ENCODE data around the gene POU3F1. TPM values are rescaled to one million over a fixed set of nuclear protein-coding genes. Genes with fewer than 3 reads are reported as not detected.
"Not testable (repeated sequence)": the region's sequence is repeated elsewhere in the genome, so short reads cannot be mapped to it uniquely, and the experiment has no call there.

POU3F1 gene
- total RNA-seq, 2 experiments from 2014 or later, result not detected

GRCh38 chr1:38043036-38043747 is 3.4 kb downstream of the POU3F1 start:
- Mint-ChIP-seq H3K9me3 (no peaks in the 10 kb centered on the region), H3K27ac (no peak overlapping the region), H3K4me3 (no peak overlapping the region), H3K27me3 (ENCODE audit: low read depth) (peaks cover 63% of the 10 kb centered on the region), H3K36me3 (ENCODE audit: low read depth) (no peaks in the 10 kb centered on the region), H3K4me1 (ENCODE audit: low read depth) (peaks cover 9% of the 10 kb centered on the region)
- CTCF ChIA-PET, result interaction anchor here (0.5 kb wide), 1 partner anchor 24 kb away, joined by 3 read pairs; no protein-coding TSS in a partner anchor
- no peak for DNase-seq
- intact Hi-C loops (cut with micrococcal nuclease), result loop anchor here (5.0 kb wide), 1 partner anchor 779 kb away; no protein-coding TSS in a partner anchor

DNA sequence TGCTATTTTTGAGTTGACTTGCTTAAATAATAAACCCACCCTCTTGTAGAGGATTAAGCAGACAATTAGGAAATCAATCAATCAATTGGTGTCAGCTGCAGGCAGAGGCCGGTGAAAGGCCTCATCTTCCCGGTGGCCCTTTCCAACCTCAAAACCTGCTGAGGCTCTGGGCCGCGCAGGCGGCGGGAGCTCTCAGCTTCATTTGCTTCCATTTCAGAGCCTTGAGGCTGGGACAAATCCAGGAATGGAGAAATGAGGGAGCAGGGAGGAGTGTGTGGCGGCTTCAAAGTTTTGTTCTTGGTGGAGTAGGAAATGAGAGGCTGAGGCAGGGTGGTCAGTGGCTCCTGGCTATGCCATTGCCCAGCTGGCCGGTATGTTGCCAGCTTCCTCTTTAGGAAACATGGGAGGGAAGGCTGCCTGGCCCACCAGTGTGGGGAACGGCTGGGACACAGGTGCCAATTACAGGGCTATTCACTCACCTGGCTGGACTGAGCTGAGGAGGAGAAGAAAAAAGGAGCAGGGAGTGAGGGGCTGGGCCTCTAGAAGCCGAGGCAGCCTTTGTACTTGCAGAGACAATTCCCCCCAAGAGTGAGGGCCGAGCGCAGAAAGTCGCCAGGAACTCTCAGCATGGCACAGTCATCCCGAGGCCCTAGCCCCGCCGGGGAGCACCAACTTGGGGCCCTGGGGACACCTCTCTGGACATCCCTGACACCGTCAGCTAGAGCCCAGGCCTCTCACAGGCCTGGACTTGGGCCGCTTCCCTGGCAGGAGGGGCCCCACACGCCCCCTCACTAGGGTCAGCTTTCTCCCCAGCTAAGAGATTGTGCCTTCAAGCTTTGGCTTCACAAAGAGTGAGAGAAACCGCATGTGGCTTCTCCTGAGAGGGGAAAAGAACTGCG is 4.4 kb downstream of the POU3F1 start:
- Mint-ChIP-seq H3K27ac (no peak overlapping the region), H3K36me3 (ENCODE audit: low read depth) (no peaks in the 10 kb centered on the region), H3K27me3 (ENCODE audit: low read depth) (peaks cover 53% of the 10 kb centered on the region), H3K4me1 (ENCODE audit: low read depth) (peaks cover 9% of the 10 kb centered on the region), H3K4me3 (no peak overlapping the region), H3K9me3 (no peaks in the 10 kb centered on the region)
- intact Hi-C loops (cut with micrococcal nuclease), result loop anchor here (5.0 kb wide), 1 partner anchor 780 kb away; no protein-coding TSS in a partner anchor
- DNase-seq, result no peak
- CTCF ChIA-PET, result interaction anchor here (0.5 to 0.6 kb wide), 2 partner anchors 25 to 240 kb away, joined by 3 to 6 read pairs; no protein-coding TSS in a partner anchor

DNA sequence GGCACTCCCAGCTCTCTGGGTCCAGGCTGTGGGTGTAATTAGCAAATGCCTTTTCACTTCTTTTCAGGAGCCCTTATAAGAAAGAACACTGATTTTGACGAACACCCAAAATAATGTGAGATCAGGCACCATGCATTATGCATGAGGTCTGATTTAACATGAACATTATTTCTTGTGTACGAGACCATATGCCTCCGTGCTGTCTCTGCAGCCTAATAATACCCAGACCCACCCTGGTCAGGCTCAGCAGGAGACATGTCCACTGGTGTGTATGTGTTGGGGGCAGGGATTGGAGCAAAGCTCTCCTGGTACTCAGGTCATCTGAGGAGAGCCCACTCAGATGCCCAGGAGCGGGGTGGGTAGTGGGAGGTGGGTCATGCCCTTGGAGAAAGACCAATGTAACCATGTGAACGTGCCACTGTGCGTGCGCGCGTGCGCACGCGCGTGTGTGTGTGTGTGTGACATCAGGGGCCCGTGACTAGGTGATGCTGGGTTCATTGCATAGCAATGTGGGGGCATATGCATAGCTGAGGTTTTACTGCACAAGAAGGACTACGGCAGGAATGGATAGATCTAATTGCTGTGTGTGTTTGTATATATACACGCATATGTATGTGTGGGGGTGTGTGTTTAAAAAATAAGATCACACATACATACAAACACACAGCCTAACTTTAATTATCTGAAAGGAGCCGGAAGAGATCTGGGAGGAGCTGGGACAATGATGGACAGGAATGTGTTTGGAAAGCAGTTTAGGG is 7.1 kb downstream of the POU3F1 start:
- CTCF ChIA-PET, result interaction anchor here (1.1 to 2.6 kb wide), 2 partner anchors 11 to 12 kb away, joined by 4 to 11 read pairs; no protein-coding TSS in a partner anchor
- Mint-ChIP-seq H3K4me1 (ENCODE audit: low read depth) (peaks cover 4% of the 10 kb centered on the region), H3K27me3 (ENCODE audit: low read depth) (peaks cover 45% of the 10 kb centered on the region), H3K4me3 (no peak overlapping the region), H3K27ac (no peak overlapping the region), H3K9me3 (no peaks in the 10 kb centered on the region), H3K36me3 (ENCODE audit: low read depth) (no peaks in the 10 kb centered on the region)
- DNase-seq, result no peak
- intact Hi-C loops (cut with micrococcal nuclease), result loop anchor here (5.0 kb wide), 1 partner anchor 783 kb away; no protein-coding TSS in a partner anchor

DNA sequence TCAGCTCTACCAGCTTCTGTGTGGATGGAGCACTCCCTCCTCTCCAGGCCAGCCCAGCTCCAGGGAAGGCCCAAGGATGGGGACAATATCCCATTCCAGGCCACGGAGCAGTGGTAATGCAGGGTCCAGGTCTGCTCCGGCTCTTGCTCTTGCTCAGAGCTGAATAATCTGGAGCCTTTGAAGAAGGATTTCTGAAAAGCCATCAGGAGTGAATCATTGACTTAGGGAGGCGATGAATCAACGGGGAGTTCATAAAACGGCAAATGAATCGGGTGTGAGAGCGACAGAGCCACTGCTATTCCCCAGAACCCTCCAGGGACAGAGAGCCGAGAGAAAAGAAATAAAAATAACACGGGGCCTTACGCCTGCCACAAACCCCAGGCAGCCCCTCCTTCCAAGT is 7.7 kb downstream of the POU3F1 start:
- H3K4me1 Mint-ChIP-seq (ENCODE audit: low read depth), result peaks cover under 1% of the 10 kb centered on the region
- no peak for DNase-seq
- intact Hi-C loops (cut with micrococcal nuclease), result no loop called here
- CTCF ChIA-PET, result interaction anchor here (2.6 kb wide), 1 partner anchor 11 kb away, joined by 11 read pairs; no protein-coding TSS in a partner anchor
- no peak overlapping the region for H3K4me3 Mint-ChIP-seq
- H3K27me3 Mint-ChIP-seq (ENCODE audit: low read depth), result peaks cover 41% of the 10 kb centered on the region
- no peaks in the 10 kb centered on the region for H3K9me3 Mint-ChIP-seq
- no peak overlapping the region for H3K27ac Mint-ChIP-seq
- H3K36me3 Mint-ChIP-seq (ENCODE audit: low read depth), result no peaks in the 10 kb centered on the region

DNA sequence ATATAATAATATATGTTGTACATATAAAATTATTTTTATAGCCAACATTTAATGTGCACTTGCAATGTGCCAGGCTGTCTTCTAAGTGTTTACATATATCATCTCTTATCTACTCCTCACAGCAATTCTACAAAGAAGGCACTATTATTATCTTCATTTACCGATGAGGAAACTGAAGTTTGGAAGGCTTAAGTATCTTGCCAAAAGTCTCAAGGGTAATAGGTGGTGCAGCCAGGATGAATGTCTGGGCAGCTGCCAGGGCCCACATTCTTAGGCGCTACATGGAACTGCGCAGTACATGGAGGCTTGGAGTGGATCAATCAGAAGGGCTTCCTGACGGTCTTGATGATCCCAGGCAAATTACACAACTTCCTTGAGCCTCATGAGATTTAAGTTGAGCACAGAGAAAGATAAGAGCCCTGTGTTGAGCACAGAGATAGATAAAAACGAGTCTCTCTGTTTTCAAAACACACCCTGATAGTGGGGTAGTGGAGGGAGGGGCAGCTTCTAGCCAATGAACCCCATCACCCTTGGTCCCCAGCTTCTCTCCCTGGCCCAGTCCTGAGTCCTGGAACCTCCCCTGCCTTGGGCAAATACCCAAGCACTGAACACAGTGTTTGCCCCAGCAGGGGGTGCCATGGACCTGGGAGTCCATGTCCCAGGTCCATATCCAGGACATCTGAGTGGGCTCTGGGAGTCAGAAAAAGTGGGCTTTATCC is 9.2 kb downstream of the POU3F1 start:
- CTCF ChIA-PET, result interaction anchor here (0.9 to 2.6 kb wide), 2 partner anchors 9 to 35 kb away, joined by 3 to 11 read pairs; no protein-coding TSS in a partner anchor
- no peak overlapping the region for H3K4me3 Mint-ChIP-seq
- no peaks in the 10 kb centered on the region for H3K4me1 Mint-ChIP-seq (ENCODE audit: low read depth)
- no peak overlapping the region for H3K27ac Mint-ChIP-seq
- H3K9me3 Mint-ChIP-seq, result no peaks in the 10 kb centered on the region
- DNase-seq, result peak; percentile 38
- intact Hi-C loops (cut with micrococcal nuclease), result no loop called here
- H3K36me3 Mint-ChIP-seq (ENCODE audit: low read depth), result no peaks in the 10 kb centered on the region
- H3K27me3 Mint-ChIP-seq (ENCODE audit: low read depth), result peaks cover 29% of the 10 kb centered on the region

- intact Hi-C loops (cut with micrococcal nuclease), result no loop called here
- Mint-ChIP-seq H3K27me3 (ENCODE audit: low read depth) (peaks cover 7% of the 10 kb centered on the region), H3K36me3 (ENCODE audit: low read depth) (no peaks in the 10 kb centered on the region), H3K27ac (no peak overlapping the region), H3K4me3 (no peak overlapping the region), H3K9me3 (no peaks in the 10 kb centered on the region), H3K4me1 (ENCODE audit: low read depth) (peaks cover 19% of the 10 kb centered on the region)
- CTCF ChIA-PET, result no interaction called here
- no peak for DNase-seq
Measured at GRCh38 chr1:38034871-38035270, 11.7 kb downstream of the POU3F1 start.

- H3K27me3 Mint-ChIP-seq (ENCODE audit: low read depth); DNase-seq; intact Hi-C loops (cut with micrococcal nuclease); H3K27ac Mint-ChIP-seq; H3K4me3 Mint-ChIP-seq; H3K36me3 Mint-ChIP-seq (ENCODE audit: low read depth); H3K9me3 Mint-ChIP-seq: not testable (repeated sequence)
- CTCF ChIA-PET, result interaction anchor here (0.6 to 1.9 kb wide), 2 partner anchors 39 to 555 kb away, joined by 3 to 7 read pairs; no protein-coding TSS in a partner anchor
- peaks cover 37% of the 10 kb centered on the region for H3K4me1 Mint-ChIP-seq (ENCODE audit: low read depth)
Measured at GRCh38 chr1:38032992-38033391, 13.6 kb downstream of the POU3F1 start.

- Mint-ChIP-seq H3K36me3 (ENCODE audit: low read depth) (peaks cover 5% of the 10 kb centered on the region), H3K27me3 (ENCODE audit: low read depth) (no peaks in the 10 kb centered on the region), H3K4me1 (ENCODE audit: low read depth) (peaks cover 52% of the 10 kb centered on the region), H3K4me3 (no peak overlapping the region), H3K9me3 (no peaks in the 10 kb centered on the region), H3K27ac (no peak overlapping the region)
- no peak for DNase-seq
- intact Hi-C loops (cut with micrococcal nuclease), result loop anchor here (2.0 kb wide), 1 partner anchor 15 kb away; the partner anchor contains the start of gene POU3F1
- CTCF ChIA-PET, result interaction anchor here (0.7 kb wide), 1 partner anchor 9 kb away, joined by 3 read pairs; no protein-coding TSS in a partner anchor
Measured at GRCh38 chr1:38031513-38031866, 15.1 kb downstream of the POU3F1 start.

DNA sequence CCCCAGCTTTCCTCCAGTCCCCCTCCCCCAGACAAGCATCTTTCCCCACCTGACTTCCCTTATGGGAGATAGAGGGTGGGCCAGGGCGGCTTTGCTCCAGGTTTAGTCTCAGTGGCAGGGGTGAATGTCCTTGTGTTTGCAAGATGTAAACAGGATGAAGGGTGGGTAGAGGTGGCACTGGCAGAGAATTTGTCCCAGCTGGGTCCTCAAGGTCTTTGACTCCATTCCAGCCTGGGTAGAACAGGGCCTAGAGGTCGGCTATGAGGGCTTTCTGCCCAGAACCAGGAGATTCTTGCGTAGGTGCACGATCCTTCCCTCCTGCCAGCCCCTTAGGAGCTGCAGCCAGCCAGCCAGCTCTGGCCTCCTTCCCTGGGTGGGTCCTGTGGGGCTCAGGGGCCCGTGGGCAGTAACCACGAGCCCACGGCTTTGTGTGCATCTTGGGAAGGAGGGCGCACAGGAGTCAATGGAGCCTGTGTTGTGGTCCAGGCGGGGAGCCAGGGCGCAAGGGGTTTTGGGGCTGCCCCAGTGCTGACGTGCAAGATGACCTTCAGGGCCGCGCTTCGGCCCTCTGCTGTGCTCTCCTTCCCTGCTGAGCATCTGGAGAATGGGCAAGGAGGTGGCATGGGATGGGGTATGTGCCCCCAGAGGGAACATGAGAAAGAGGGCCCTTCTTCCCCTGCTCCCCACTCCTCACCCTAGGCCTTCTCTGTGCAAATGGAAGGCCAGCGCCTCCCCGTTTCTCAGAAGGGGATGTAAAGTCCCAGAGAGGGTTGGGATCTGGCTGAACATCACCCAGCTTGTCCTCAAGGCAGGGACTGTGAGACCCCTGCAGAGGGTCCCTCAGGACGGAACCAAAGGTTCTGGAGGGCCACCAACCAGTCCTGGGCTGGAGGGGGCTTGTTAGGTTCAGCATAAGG is 15.7 kb downstream of the POU3F1 start:
- peaks cover 7% of the 10 kb centered on the region for H3K36me3 Mint-ChIP-seq (ENCODE audit: low read depth)
- H3K4me1 Mint-ChIP-seq (ENCODE audit: low read depth), result peaks cover 53% of the 10 kb centered on the region
- intact Hi-C loops (cut with micrococcal nuclease), result loop anchor here (2.0 kb wide), 1 partner anchor 16 kb away; the partner anchor contains the start of gene POU3F1
- H3K4me3 Mint-ChIP-seq, result no peak overlapping the region
- CTCF ChIA-PET, result interaction anchor here (0.9 to 7.5 kb wide), 6 partner anchors 10 to 41 kb away, joined by 3 to 57 read pairs (median 6); partner anchors contain the start of gene UTP11
- DNase-seq, result no peak
- H3K27ac Mint-ChIP-seq, result peak overlapping the region; percentile 81
- H3K27me3 Mint-ChIP-seq (ENCODE audit: low read depth), result no peaks in the 10 kb centered on the region
- no peaks in the 10 kb centered on the region for H3K9me3 Mint-ChIP-seq

GRCh38 chr1:38029685-38030511 is 16.7 kb downstream of the POU3F1 start:
- peaks cover 10% of the 10 kb centered on the region for H3K36me3 Mint-ChIP-seq (ENCODE audit: low read depth)
- H3K27ac Mint-ChIP-seq, result peak overlapping the region; percentile 81
- intact Hi-C loops (cut with micrococcal nuclease), result loop anchor here (2.0 to 10.0 kb wide), 6 partner anchors 17 to 1155 kb away; partner anchors contain the start of genes C1orf122, POU3F1 and YRDC
- peaks cover 53% of the 10 kb centered on the region for H3K4me1 Mint-ChIP-seq (ENCODE audit: low read depth)
- CTCF ChIA-PET, result interaction anchor here (0.6 to 7.5 kb wide), 9 partner anchors 8 to 1175 kb away, joined by 3 to 57 read pairs (median 5); partner anchors contain the start of genes MACF1 and UTP11
- H3K9me3 Mint-ChIP-seq, result no peaks in the 10 kb centered on the region
- peak; percentile 89 for DNase-seq
- H3K4me3 Mint-ChIP-seq, result peak overlapping the region; percentile 21
- H3K27me3 Mint-ChIP-seq (ENCODE audit: low read depth), result no peaks in the 10 kb centered on the region
